Esophagus muscularis mucosa (tissue), 4 donors: ENCODE measurements around the gene KCNK4. TPM values are rescaled to one million over a fixed set of nuclear protein-coding genes. Genes with fewer than 3 reads are reported as not detected.

Experiments used
- DNase-seq: peaks from one replicate; pipeline ENCODE4 v3.0.0-alpha.2; 2017; ENCODE audit errors: extremely low spot score
- H3K27ac ChIP-seq, 4 donors: fragments of 200-600 bp; sonication (generic); replicated peaks in 1 of 4; 1 replicate in 3 of 4; 2 replicates in 1 of 4; pipeline ENCODE4 v1.5.1; 2016 to 2019; ENCODE audit warnings: mild to moderate bottlenecking in 1 of 4
- H3K27me3 ChIP-seq, 4 donors: fragments of 200-600 bp; sonication (generic); one replicate each; pipeline versions ENCODE4 v1.5.1 to v1.6.0; 2016 to 2019
- H3K36me3 ChIP-seq, 4 donors: fragments of 200-600 bp; sonication (generic); one replicate each; pipeline ENCODE4 v1.5.1; 2016 to 2019
- H3K4me1 ChIP-seq, 4 donors: fragments of 200-600 bp; sonication (generic); one replicate each; pipeline ENCODE4 v1.5.1; 2016 to 2019
- H3K4me3 ChIP-seq, 4 donors: fragments of 200-600 bp; sonication (generic); 1 replicate in 2 of 4; 2 replicates in 2 of 4; pipeline ENCODE4 v1.5.1; 2016 to 2019; ENCODE audit warnings: mild to moderate bottlenecking in 4 of 4, moderate library complexity in 1 of 4
- H3K9me3 ChIP-seq, 4 donors: fragments of 200-600 bp; sonication (generic); 1 replicate in 3 of 4; 2 replicates in 1 of 4; pipeline ENCODE4 v1.5.1; 2016 to 2019
- EP300 ChIP-seq: sonication (generic); formaldehyde crosslinking; IDR thresholded peaks from one replicate; pipeline ENCODE4 v1.6.1; 2017; ENCODE audit warnings: antibody characterized with exemption
- POLR2A ChIP-seq: fragments of 450-650 bp; IDR thresholded peaks from one replicate; pipeline ENCODE4 v1.6.1; 2017; ENCODE audit warnings: antibody characterized with exemption, moderate library complexity, mild to moderate bottlenecking, low read depth
- POLR2AphosphoS5 ChIP-seq, 2 donors: sonication (generic); formaldehyde crosslinking; IDR thresholded peaks; one replicate each; pipeline ENCODE4 v1.6.1; 2017; ENCODE audit warnings: antibody characterized with exemption in 2 of 2
- whole genome bisulfite sequencing: methylation state at CpG from one replicate; pipeline ENCODE4 v1.1.5; 2018; 5-methylcytosine and 5-hydroxymethylcytosine counted together
- intact Hi-C: fragments of 100-400 bp; cut with DNase I; formaldehyde crosslinking; loops from one replicate; pipeline ENCODE4 v1.15.1; 2023
- total RNA-seq, 4 donors: library from RNA; depleted of rRNA; stranded (reverse); fragments of >200 nt; gene quantifications; one replicate each; pipeline versions ENCODE4 v1.1.0 to v1.2.1, GENCODE V29; 2016
- TF ChIP-seq, protein P1 (sequence below), 3 experiments: fragments of 200-600 bp in 2 of 3; fragments of 450-650 bp in 1 of 3; sonication (generic) in 2 of 3; IDR thresholded peaks; one replicate each; pipeline ENCODE4 v1.5.1; 2017 to 2019; ENCODE audit warnings: antibody characterized with exemption in 3 of 3, mild to moderate bottlenecking in 2 of 3, moderate library complexity in 1 of 3

KCNK4 gene
- total RNA-seq, 4 donors from 2014 or later: not detected

DNA sequence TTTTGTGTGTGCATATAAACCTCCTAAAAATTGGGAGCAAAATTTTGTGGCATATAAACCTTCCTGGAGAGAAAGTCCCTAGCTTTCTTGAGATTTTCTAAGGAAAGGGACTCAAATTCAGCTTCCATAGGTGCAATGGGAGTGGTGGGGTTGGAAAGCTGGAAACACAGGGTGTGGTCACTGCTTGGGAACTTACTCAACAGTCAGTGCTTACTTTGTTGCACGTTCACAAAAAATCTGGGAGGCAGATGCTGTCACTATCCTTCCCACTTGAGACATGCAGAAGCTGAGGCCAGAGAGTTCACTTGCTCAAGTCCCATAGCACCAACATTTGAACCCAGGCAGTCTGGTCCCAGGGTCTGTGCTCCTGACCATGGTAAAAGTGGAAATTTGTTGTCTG, 5.1 kb downstream of the KCNK4 start:
- peaks cover 16 to 99% (median 61%) of the 10 kb centered on the region in 4 donors for H3K27me3 ChIP-seq
- H3K9me3 ChIP-seq: no peaks in the 10 kb centered on the region
- H3K27ac ChIP-seq: no peak overlapping the region
- TF ChIP-seq, protein P1, sequence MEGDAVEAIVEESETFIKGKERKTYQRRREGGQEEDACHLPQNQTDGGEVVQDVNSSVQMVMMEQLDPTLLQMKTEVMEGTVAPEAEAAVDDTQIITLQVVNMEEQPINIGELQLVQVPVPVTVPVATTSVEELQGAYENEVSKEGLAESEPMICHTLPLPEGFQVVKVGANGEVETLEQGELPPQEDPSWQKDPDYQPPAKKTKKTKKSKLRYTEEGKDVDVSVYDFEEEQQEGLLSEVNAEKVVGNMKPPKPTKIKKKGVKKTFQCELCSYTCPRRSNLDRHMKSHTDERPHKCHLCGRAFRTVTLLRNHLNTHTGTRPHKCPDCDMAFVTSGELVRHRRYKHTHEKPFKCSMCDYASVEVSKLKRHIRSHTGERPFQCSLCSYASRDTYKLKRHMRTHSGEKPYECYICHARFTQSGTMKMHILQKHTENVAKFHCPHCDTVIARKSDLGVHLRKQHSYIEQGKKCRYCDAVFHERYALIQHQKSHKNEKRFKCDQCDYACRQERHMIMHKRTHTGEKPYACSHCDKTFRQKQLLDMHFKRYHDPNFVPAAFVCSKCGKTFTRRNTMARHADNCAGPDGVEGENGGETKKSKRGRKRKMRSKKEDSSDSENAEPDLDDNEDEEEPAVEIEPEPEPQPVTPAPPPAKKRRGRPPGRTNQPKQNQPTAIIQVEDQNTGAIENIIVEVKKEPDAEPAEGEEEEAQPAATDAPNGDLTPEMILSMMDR (IDR thresholded peaks at IDR 0.05): no peak
- TF ChIP-seq POLR2A (no peak), POLR2AphosphoS5 (IDR thresholded peaks at IDR 0.05) (no peak), EP300 (no peak)
- no peaks in the 10 kb centered on the region for H3K36me3 ChIP-seq
- H3K4me1 ChIP-seq: peaks cover 34 to 42% (median 41%) of the 10 kb centered on the region in 4 donors
- no peak overlapping the region for H3K4me3 ChIP-seq
- no peak for DNase-seq
- intact Hi-C loops: loop anchor here (5.0 kb wide), 1 partner anchor 94 kb away; no protein-coding TSS in a partner anchor
- 43% methylated on average over 1 of the region's 1 CpG for WGBS

DNA sequence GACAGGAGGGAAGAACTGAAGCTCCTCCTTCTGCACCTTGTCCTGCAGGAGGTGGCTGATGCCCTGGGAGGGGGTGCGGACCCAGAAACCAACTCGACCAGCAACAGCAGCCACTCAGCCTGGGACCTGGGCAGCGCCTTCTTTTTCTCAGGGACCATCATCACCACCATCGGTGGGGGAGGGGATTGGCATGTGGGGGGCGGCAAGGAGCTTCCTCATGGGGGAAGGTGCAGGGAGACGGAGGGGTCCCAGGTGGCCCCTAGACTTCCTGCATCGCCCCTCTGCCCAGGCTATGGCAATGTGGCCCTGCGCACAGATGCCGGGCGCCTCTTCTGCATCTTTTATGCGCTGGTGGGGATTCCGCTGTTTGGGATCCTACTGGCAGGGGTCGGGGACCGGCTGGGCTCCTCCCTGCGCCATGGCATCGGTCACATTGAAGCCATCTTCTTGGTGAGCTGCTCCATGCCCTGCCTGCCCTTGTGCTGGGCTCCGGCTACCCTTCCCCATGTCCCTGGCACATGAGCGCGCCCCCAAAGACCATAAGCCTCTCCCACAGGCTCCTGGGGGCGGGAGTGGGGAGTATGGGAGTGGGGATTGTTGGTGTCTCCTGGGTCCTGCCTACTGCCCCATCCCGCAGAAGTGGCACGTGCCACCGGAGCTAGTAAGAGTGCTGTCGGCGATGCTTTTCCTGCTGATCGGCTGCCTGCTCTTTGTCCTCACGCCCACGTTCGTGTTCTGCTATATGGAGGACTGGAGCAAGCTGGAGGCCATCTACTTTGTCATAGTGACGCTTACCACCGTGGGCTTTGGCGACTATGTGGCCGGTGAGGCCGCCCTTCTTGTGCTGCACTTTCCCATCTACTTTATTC, 6.0 kb downstream of the KCNK4 start:
- no peaks in the 10 kb centered on the region for H3K36me3 ChIP-seq
- intact Hi-C loops: loop anchor here (5.0 kb wide), 1 partner anchor 95 kb away; no protein-coding TSS in a partner anchor
- no peak overlapping the region for H3K4me3 ChIP-seq
- no peak overlapping the region for H3K27ac ChIP-seq
- no peaks in the 10 kb centered on the region for H3K9me3 ChIP-seq
- DNase-seq: no peak
- H3K27me3 ChIP-seq: peaks cover 11 to 99% (median 58%) of the 10 kb centered on the region in 4 donors
- TF ChIP-seq POLR2A: no peak
- TF ChIP-seq, protein P1 (IDR thresholded peaks at IDR 0.05): no peak
- no peak for TF ChIP-seq EP300
- TF ChIP-seq POLR2AphosphoS5 (IDR thresholded peaks at IDR 0.05): no peak
- peaks cover 26 to 38% (median 37%) of the 10 kb centered on the region in 4 donors for H3K4me1 ChIP-seq
- 21% methylated on average over 14 of the region's 34 CpGs for WGBS

DNA sequence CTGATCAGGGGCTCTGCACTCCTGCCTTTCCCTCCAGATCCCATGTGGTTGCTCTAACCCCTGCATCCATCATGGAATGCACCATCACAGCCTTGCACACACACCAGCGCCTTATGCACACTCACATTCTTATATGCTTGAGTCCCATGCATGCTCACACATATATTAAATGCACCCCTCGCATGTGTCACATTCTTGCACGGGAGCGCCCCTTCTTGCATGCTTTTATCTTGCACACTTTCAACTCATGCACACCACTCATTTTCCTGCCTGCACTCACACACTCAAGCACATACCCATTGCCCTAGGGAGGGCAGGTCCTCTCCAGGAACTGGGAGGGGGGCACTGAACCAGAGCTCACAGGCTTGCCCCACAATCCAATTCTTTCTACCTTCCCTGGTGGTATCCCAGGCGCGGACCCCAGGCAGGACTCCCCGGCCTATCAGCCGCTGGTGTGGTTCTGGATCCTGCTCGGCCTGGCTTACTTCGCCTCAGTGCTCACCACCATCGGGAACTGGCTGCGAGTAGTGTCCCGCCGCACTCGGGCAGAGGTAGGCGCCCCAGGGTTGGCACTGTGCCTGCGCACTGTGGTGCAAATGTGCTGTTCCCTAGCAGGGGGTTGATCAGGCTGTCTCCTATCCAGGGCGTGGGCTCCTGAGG, 6.7 kb downstream of the KCNK4 start:
- WGBS: 63% methylated on average over 6 of the region's 18 CpGs
- intact Hi-C loops: loop anchor here (5.0 kb wide), 1 partner anchor 96 kb away; no protein-coding TSS in a partner anchor
- no peaks in the 10 kb centered on the region for H3K36me3 ChIP-seq
- H3K4me3 ChIP-seq: no peak overlapping the region
- no peak overlapping the region for H3K27ac ChIP-seq
- DNase-seq: no peak
- peaks cover 8 to 99% (median 53%) of the 10 kb centered on the region in 4 donors for H3K27me3 ChIP-seq
- no peak for TF ChIP-seq POLR2AphosphoS5 (IDR thresholded peaks at IDR 0.05)
- TF ChIP-seq, protein P1 (IDR thresholded peaks at IDR 0.05): no peak
- TF ChIP-seq EP300: no peak
- no peak for TF ChIP-seq POLR2A
- H3K9me3 ChIP-seq: no peaks in the 10 kb centered on the region
- peaks cover 21 to 31% (median 30%) of the 10 kb centered on the region in 4 donors for H3K4me1 ChIP-seq

DNA sequence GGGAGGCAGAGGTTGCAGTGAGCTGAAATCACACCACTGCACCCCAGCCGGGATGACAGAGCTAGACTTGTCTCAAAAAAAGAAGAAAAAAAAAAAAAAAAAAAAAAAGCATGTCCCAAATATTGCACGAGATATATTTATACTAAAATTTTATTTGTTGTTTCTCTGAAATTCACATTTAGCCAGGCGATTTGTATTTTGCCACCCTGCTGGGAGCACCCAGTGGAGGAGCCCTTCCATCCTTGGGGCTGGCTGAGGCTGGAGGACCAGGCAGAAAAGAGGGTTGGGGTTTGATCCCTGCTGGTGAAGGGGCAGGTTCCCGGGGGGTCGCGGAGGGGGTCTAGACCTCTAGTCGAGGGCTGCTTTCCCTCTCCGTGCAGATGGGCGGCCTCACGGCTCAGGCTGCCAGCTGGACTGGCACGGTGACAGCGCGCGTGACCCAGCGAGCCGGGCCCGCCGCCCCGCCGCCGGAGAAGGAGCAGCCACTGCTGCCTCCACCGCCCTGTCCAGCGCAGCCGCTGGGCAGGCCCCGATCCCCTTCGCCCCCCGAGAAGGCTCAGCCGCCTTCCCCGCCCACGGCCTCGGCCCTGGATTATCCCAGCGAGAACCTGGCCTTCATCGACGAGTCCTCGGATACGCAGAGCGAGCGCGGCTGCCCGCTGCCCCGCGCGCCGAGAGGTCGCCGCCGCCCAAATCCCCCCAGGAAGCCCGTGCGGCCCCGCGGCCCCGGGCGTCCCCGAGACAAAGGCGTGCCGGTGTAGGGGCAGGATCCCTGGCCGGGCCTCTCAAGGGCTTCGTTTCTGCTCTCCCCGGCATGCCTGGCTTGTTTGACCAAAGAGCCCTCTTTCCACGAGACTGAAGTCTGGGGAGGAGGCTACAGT, 8.1 kb downstream of the KCNK4 start:
- peaks cover 7 to 92% (median 49%) of the 10 kb centered on the region in 4 donors for H3K27me3 ChIP-seq
- peaks cover 26 to 44% (median 40%) of the 10 kb centered on the region in 4 donors for H3K4me1 ChIP-seq
- no peak for DNase-seq
- H3K9me3 ChIP-seq: no peaks in the 10 kb centered on the region
- H3K36me3 ChIP-seq: no peaks in the 10 kb centered on the region
- peak overlapping the region in 3 of 4 donors; percentile 7 to 57 (median 52) for H3K27ac ChIP-seq
- WGBS: 6% methylated on average over 20 of the region's 60 CpGs
- peak overlapping the region; percentile 52 to 61 (median 53) for H3K4me3 ChIP-seq
- intact Hi-C loops: loop anchor here (5.0 kb wide), 1 partner anchor 97 kb away; no protein-coding TSS in a partner anchor
- TF ChIP-seq POLR2AphosphoS5 (IDR thresholded peaks at IDR 0.05) (peak in 1 of 2 donors; percentile 41), POLR2A (no peak)
